B cell (primary cell): ENCODE measurements around the gene NFAM1. TPM values are rescaled to one million over a fixed set of nuclear protein-coding genes. Genes with fewer than 3 reads are reported as not detected.
A peak's percentile ranks its signal among the peaks of the same experiment; 100 is the strongest.

ENCODE experiments used
- ATAC-seq: fragments of 200-7000 bp; cut with Tn5 transposase; one replicate; pipeline ENCODE4 v1.10.0; 2021; ENCODE audit warnings: low read depth, mild to moderate bottlenecking, moderate number of reproducible peaks, moderate library complexity
- CTCF ChIA-PET: fragments of 350-600 bp; sonication (Branson Sonifier 250); formaldehyde crosslinking; loops from one replicate; lab custom pipeline; 2021; ENCODE audit warnings: antibody characterized with exemption, inconsistent platforms; lab: Charles Lee
- POLR2A ChIA-PET: fragments of 350-600 bp; sonication (Branson Sonifier 250); formaldehyde crosslinking; loops from one replicate; lab custom pipeline; 2021; ENCODE audit warnings: antibody characterized with exemption; lab: Charles Lee
- DNase-seq: peaks from one replicate; pipeline ENCODE4 v3.0.0; 2013
- H2AFZ ChIP-seq: 2 replicates; pipeline ENCODE4 v1.6.1; 2012; ENCODE audit warnings: mild to moderate bottlenecking, low read depth, low read length; ENCODE audit not compliant: insufficient read depth, poor library complexity, severe bottlenecking
- H3K27ac ChIP-seq, 2 donors: 1 replicate in 1 of 2; 2 replicates in 1 of 2; pipeline ENCODE4 v1.5.1; 2012 to 2013; ENCODE audit warnings: low read length in 2 of 2, mild to moderate bottlenecking in 2 of 2, moderate library complexity in 1 of 2
- H3K27me3 ChIP-seq, 4 experiments: fragments of 200-600 bp in 1 of 4; sonication (generic) in 1 of 4; replicated peaks in 1 of 4; 1 replicate in 2 of 4; 2 replicates in 2 of 4; pipeline versions ENCODE4 v1.6.1 to v1.7.0; 2013 to 2016; ENCODE audit warnings: low read length in 3 of 4, mild to moderate bottlenecking in 2 of 4, mixed read lengths in 1 of 4, moderate library complexity in 1 of 4; ENCODE audit not compliant: insufficient read depth in 4 of 4, control insufficient read depth in 3 of 4; ENCODE audit errors: control extremely low read depth in 1 of 4
- H3K36me3 ChIP-seq, 2 experiments: replicated peaks in 1 of 2; 1 replicate in 1 of 2; 2 replicates in 1 of 2; pipeline versions ENCODE4 v1.6.1 to v1.7.1; 2013; ENCODE audit warnings: low read length in 1 of 2; ENCODE audit not compliant: insufficient read depth in 2 of 2, control insufficient read depth in 1 of 2; ENCODE audit errors: control extremely low read depth in 1 of 2, extremely low read depth in 1 of 2
- H3K4me1 ChIP-seq, 2 donors: fragments of 200-600 bp in 1 of 2; sonication (generic) in 1 of 2; 1 replicate in 1 of 2; 2 replicates in 1 of 2; pipeline versions ENCODE4 v1.5.1 to v1.6.1; 2013 to 2017; ENCODE audit warnings: low read length in 2 of 2; ENCODE audit not compliant: control insufficient read depth in 2 of 2, insufficient read depth in 2 of 2
- H3K4me2 ChIP-seq: replicated peaks from 2 replicates; pipeline ENCODE3; 2012; ENCODE audit warnings: mild to moderate bottlenecking, low read depth, low read length; ENCODE audit not compliant: poor library complexity, severe bottlenecking
- H3K4me3 ChIP-seq, 5 experiments: fragments of 200-600 bp in 1 of 5; sonication (generic) in 1 of 5; 1 replicate in 3 of 5; 2 replicates in 2 of 5; pipeline versions ENCODE4 v1.5.1 to v1.7.0; 2011 to 2016; ENCODE audit warnings: low read length in 4 of 5, mild to moderate bottlenecking in 4 of 5, low read depth in 2 of 5, control low read depth in 1 of 5, moderate library complexity in 1 of 5; ENCODE audit not compliant: insufficient read depth in 1 of 5; ENCODE audit errors: control extremely low read depth in 1 of 5, extremely low read depth in 1 of 5
- H3K79me2 ChIP-seq: fragments of 200-600 bp; sonication (generic); one replicate; pipeline ENCODE4 v1.6.0; 2016; ENCODE audit warnings: low read length; ENCODE audit not compliant: control insufficient read depth, insufficient read depth
- H3K9ac ChIP-seq: fragments of 200-600 bp; sonication (generic); 2 replicates; pipeline ENCODE4 v1.6.1; 2017; ENCODE audit warnings: mild to moderate bottlenecking, low read length, moderate library complexity
- H3K9me3 ChIP-seq, 3 donors: one replicate each; pipeline versions ENCODE4 v1.6.1 to v1.7.1; 2013; ENCODE audit warnings: low read length in 2 of 3; ENCODE audit not compliant: control insufficient read depth in 2 of 3, insufficient read depth in 1 of 3; ENCODE audit errors: control extremely low read depth in 1 of 3
- H4K20me1 ChIP-seq: 2 replicates; pipeline ENCODE4 v1.6.0; 2012; ENCODE audit warnings: mild to moderate bottlenecking, low read length; ENCODE audit not compliant: insufficient read depth, control insufficient read depth, poor library complexity, severe bottlenecking
- H3K27ac Mint-ChIP-seq: one replicate; pipeline ENCODE4 v1.8.0; 2021; ENCODE audit warnings: mixed read lengths
- H3K27me3 Mint-ChIP-seq: one replicate; pipeline ENCODE4 v1.8.0; 2021; ENCODE audit warnings: mixed read lengths
- H3K4me1 Mint-ChIP-seq: one replicate; pipeline ENCODE4 v1.8.0; 2021; ENCODE audit warnings: mixed read lengths
- H3K4me3 Mint-ChIP-seq: one replicate; pipeline ENCODE4 v1.8.0; 2021; ENCODE audit warnings: mixed read lengths
- H3K9me3 Mint-ChIP-seq: one replicate; pipeline ENCODE4 v1.8.0; 2022; ENCODE audit warnings: mixed read lengths; ENCODE audit not compliant: insufficient read depth
- CTCF ChIP-seq: fragments of 200-600 bp; IDR thresholded peaks from one replicate; pipeline ENCODE4 v1.8.0; 2022; ENCODE audit warnings: antibody characterized with exemption, mild to moderate bottlenecking
- EZH2 ChIP-seq: IDR thresholded peaks from 2 replicates; pipeline ENCODE4 v1.6.1; 2012; ENCODE audit warnings: borderline replicate concordance, low read depth, mild to moderate bottlenecking, moderate library complexity, low read length; ENCODE audit not compliant: insufficient read depth, poor library complexity, severe bottlenecking
- WGBS: methylation state at CpG from one replicate; pipeline ENCODE4 v1.1.5; 2013; ENCODE audit warnings: missing lambda C conversion rate; ENCODE audit not compliant: insufficient coverage; 5-methylcytosine and 5-hydroxymethylcytosine counted together
- intact Hi-C: fragments of 100-400 bp; cut with micrococcal nuclease; formaldehyde crosslinking; loops from one replicate; pipeline ENCODE4 v1.10.0; 2022
- polyA plus RNA-seq: library from polyadenylated mRNA; depleted of rRNA; stranded (reverse); fragments of >200 nt; gene quantifications from 2 replicates; pipeline ENCODE4 v1.2.3, GENCODE V29; 2012
- total RNA-seq, 2 donors: library from RNA; stranded (reverse); fragments of 120-200 nt in 1 of 2; gene quantifications; 1 replicate in 1 of 2; 2 replicates in 1 of 2; pipeline versions ENCODE4 v1.2.3 to v1.2.4, GENCODE V29; 2013 to 2022

NFAM1 gene
- total and polyA plus RNA-seq, 2 donors (not counting 1 experiment from before 2014, with no cell fraction given): 0.27 to 0.52 TPM

GRCh38 chr22:42368379-42369249 is 63.6 kb downstream of the NFAM1 start:
- WGBS: 1% methylated on average over 86 of the region's 86 CpGs
- Histone ChIP-seq H3K4me2 (peak overlapping the region; percentile 95), H3K4me1 (peaks cover 17 to 28% of the 10 kb centered on the region in 2 donors), H3K36me3 (no peaks in the 10 kb centered on the region), H4K20me1 (no peaks in the 10 kb centered on the region), H3K4me3 (peak overlapping the region in 4 of 5 experiments; percentile 58 to 90 (median 67)), H3K9me3 (peaks cover 0 to 19% (median 0%) of the 10 kb centered on the region in 3 donors), H3K79me2 (no peaks in the 10 kb centered on the region), H3K27me3 (peaks cover 0 to 55% (median 26%) of the 10 kb centered on the region in 4 experiments), H2AFZ (peak overlapping the region; percentile 85), H3K9ac (peak overlapping the region; percentile 76), H3K27ac (no peak overlapping the region)
- Mint-ChIP-seq H3K27me3 (peaks cover 32% of the 10 kb centered on the region), H3K27ac (no peak overlapping the region), H3K4me3 (peak overlapping the region; percentile 89), H3K4me1 (peaks cover 22% of the 10 kb centered on the region), H3K9me3 (no peaks in the 10 kb centered on the region)
- intact Hi-C loops: loop anchor here (1.0 to 2.0 kb wide), 4 partner anchors 29 to 277 kb away; no protein-coding TSS in a partner anchor
- peak; percentile 11 for ATAC-seq
- POLR2A ChIA-PET: interaction anchor here (0.5 to 2.4 kb wide), 6 partner anchors 9 to 890 kb away, joined by 3 to 10 read pairs (median 4); no protein-coding TSS in a partner anchor
- CTCF ChIA-PET: interaction anchor here (1.0 to 1.8 kb wide), 4 partner anchors 27 to 74 kb away, joined by 3 to 6 read pairs (median 4); no protein-coding TSS in a partner anchor
- DNase-seq: no peak
- no peak for TF ChIP-seq CTCF
- no peak for TF ChIP-seq EZH2
